GM18868 (cell line): ENCODE measurements around the gene PTPRCAP.

Experiments used
- ATAC-seq: cut with Tn5 transposase; IDR thresholded peaks from one replicate; pipeline ENCODE4 v1.9.1; 2021; ENCODE audit warnings: mild to moderate bottlenecking, moderate library complexity; ENCODE audit not compliant: unreplicated experiment

Gene PTPRCAP

DNA sequence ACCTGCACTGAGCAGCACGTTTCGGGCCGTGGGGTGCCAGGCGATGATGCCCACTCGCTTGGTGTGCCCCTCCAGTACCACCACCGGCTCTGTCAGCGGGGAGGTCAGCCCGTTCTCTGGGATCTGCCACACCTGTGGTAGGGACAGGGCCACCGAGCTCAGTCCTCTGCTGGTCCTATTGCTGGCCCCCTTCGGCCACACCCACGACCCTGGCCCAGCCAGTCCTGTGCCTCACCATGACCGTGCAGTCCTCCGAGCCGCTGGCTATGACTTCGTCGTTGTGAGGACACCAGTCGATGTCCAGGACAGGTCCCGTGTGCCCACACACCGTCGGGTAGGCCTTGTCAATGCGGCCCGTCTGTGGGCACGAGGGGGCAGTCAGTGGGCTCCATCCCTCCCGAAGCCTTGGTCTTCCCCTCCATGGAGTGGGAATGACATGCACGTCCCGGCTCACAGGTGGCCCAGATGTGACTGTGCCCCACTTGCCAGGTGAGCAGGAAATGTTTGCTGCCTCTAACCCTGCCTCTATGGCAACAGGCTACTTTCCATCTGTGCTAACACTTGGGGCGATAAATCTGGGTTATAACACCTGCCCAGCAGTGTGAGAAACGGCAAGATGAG lies 4.4 kb upstream of the PTPRCAP start:
- ATAC-seq, result no peak

DNA sequence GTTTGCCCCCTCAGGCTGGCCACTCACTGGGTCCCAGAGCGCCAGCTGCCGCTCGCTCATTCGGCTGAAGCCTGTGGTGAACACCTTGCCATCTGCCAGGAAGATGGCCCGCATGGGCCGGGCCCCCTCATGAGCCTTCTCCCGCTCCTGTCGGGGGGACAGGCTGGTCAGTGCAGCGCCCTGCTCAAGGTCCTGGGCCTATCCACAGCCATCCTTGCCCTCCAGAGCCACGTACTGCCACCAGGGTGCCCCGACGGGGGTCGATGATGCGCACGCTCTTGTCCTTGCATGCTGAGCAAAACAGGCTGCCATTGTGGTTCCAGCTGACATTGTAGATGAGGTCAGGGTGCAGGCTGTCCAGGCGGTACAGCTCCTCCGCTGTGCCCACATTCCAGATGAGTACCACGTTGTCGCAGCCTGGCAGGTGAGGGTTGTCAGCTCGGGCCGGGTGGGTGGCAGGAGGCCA lies 3.6 kb upstream of the PTPRCAP start:
- no peak for ATAC-seq

DNA sequence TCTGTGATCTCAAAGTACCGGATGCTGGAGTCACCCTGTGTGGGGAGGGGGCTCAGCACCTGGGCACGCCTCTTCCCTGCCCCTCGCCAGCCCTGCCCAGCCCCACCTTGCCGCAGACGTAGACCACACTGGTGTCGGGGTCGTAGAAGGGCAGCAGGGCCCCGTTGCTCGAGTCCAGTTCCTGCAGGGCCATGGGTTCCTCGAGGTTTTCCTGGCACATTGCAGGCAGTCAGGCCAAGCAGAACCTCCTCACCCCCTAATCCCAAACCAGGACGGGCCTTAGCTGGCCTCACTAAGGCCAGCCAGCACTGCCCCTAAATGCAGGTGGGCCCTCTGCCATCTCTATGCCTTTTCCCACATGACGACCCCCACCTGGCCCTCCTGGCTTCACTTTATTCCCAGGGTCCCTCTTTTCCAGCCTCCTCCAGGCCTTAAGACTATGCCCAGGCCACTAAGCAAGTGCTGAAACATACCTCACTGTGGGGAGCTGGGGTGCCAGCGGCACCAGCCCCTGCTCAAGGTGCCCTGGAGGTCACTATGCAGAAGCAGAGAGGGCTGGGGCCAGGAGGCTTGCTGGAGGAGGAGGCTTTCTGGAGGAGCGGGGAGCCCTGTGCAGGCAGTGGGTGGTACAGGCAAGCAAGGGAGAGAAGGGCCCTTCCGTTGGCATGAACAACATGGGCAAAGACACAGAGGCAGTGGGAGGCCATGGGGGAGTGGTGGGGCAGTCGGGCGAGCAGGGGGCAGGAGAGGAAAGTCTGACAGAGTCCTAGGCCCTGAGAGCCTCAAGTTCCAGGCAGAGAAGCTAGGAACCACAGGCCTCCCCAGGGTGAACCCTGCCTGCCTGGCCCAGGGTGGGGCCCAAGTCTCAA lies 3.0 kb upstream of the PTPRCAP start:
- ATAC-seq, result no peak

DNA sequence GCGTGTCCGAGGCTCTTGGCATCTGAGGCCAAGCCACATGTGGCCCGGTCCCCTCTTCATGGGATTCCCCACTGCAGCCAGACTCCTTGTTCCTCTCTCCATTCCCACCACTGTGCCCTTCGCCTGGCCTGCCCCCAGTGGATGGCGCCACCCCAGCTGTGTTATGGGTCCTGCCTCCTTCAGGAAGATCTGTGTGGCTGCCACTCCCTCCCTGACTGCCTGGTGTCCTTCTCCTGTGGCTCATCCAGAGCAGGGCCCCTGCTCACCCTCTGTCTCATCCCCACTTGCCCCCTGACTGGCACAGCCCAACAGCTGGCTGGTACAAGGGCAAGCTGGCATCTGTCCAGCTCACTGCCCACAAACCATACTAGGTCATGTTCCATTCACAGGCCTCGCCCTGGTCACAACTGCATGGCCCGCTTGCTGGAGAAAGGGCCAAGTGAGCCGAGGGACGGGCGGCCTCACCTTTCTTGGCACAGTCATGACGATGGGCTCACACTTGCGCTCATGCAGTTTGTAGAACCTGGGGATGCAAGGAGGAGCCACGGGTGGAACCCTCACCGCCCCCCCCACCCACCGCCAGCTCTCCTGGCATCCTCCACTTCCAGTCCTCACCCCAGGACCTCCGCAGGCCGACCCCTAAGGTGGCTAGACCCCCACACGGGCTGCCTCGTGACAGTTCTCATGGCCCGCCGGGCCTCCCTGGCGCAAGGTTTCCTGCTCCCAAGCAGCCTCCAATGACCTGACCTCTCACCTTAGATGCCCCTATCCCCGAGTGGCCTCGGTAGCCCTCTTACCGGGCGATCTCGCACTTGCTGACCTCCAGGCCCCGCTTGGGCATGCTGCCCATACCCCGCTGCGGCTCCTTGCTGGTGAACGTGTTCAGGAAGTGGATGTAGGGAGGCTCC lies 2.1 kb upstream of the PTPRCAP start:
- ATAC-seq, result no peak

DNA sequence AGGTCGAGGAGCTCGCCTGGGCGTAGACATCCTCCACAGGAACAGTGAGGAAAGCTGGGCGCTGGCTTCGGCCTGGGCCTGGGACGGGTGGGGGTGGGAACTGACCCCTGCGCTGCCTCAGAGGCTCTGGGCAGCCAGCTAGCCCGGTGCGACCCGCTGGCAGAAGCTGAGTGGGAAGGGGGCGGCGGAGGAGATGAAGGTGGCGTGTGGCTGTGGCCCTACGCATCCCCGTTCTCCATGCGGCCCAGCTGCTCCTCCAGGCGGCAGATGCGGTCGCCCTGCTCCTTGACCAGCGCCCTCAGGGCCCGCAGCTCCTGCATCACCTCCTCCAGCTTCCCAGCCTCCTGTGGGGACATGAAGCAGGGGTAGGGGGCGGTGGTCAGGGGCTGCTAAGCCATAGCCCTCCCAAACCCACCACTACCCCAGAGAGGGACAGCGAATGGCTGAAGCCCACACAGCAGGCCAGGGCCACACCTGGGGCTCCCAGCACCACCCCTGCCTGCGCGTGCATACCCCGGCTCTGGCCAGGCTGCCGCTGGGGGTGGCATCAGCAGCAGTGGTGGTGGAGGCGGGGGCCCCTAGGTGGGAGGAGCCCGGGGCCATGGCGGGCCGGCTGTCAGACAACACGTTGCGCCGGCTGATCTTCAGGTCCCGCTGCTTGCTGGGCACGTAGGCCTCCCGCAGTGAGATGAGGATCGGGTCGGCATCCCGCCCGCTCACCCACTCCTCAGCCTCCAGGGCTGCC lies 848 bp upstream of the PTPRCAP start:
- no peak for ATAC-seq

DNA sequence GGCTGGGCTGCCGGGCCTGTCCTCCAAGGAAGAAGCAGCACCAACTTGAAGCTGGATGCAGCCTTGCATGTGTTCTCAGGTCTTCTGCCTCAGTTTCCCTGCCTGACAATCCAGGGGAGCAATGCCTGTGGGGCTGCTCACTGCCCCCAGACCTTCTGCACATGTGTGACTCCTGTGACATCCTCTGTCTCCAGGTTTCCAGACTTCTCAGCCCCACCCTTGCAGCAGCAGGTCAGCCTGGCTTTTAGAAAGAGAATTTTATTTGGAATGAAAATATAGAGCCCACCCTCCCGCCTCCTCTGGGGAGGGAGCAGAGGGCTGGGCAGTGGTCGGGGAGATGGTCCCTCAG lies 301 bp upstream of the PTPRCAP start:
- ATAC-seq, result no peak

DNA sequence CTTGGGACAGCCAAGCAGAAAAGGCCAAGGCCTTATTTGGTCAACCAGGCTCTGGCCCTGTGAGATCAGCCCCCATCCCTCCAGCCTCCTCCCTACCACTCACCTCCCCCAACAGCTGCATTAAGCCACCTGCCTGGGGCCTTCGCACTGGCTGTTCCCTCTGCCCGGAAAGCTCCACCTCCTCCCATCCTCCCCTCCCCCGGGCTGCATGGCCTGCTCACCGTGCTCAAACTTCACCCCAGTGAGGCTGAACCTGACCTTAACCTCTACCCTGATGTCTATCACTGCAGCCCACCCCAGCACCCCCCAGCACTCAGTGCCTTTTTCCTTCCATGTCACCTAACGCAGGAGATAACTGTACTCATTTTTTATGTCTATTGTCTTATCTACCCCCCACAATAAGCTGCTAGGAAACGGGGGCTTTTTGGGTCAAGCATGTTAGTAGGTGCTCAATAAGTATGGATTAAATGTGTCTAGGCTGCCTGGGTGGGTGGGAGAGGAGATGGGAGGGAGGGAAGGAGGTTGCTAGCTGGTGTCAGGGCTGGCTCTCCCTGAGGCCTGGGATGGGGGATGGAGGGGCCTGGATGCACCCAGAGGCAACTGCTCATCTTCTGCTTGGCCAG lies 912 bp downstream of the PTPRCAP start:
- no peak for ATAC-seq

DNA sequence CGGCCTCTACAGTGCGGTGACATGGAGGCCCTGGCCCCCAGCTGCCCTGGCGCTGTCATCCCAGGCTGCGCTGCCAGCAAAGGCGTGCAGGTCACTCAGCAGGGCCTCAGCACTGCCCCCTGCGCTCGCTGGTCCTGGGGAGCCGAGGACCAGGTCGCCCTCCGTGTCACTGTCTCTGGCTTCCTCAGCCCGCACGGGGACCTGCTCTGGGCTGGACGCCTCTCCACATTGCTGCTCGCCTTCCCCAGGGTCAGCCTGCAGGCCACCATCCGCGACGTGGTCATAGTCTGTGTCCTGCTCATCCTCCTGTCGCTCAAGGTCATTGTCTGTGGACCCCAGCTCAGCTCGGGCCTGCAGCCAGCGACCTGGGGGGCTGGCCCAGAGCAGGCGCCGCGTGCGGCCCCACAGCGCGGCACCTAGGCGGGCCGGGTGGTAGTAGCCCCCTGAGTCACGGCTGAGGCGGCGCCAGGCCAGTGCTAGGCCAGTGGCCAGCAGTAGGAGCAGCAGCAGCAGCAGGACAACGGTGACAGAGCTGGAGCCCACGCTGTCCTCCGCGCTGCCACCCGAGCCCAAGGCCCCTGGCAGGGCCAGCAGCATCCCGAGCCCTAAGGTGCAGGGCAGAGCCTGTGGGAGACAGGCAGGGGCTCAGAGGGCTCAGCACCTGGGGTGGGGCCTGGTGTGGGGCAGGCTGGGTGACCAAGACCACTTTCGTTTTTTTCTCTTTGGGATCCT lies 1.6 kb downstream of the PTPRCAP start:
- ATAC-seq, result no peak

DNA sequence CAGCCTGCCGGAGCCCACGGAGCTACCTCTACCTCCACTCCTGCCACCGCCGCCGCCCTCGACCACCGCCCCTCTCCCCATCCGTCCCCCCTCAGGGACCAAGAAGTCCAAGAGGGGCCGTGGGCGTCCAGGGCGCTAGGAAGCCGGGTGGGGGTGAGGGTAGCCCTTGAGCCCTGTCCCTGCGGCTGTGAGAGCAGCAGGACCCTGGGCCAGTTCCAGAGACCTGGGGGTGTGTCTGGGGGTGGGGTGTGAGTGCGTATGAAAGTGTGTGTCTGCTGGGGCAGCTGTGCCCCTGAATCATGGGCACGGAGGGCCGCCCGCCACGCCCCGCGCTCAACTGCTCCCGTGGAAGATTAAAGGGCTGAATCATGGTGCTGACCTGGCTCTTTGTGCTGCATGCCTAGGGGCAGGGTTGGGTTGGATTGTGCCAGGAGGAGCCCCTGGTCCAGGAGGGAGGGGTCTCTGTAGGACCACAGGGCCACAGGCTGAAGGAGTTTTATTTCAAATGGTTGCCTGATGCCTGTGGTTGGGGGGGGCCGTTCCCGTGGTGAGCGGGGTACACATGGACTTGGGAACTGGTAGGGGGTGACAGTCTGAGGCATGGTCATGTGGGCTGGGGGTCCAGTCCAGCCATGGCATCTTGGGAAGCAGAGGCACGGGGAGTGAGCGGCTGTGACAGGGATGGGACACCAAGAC lies 2.3 kb downstream of the PTPRCAP start:
- ATAC-seq, result no peak

DNA sequence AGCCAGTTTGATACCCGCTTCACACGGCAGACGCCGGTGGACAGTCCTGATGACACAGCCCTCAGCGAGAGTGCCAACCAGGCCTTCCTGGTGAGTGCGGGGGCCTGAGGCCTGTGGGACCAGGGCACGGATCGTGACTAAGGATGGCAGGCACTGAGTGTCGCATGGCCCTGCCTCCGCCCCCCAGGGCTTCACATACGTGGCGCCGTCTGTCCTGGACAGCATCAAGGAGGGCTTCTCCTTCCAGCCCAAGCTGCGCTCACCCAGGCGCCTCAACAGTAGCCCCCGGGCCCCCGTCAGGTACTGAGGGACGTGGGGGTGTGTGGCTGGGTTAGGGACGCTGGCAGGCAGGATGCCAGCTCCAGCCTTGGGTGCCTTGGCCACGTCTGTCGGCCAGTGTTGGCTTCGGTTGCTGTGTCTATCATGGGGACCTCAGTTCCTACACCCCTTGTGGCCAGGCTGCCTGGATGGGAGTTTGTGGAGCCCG lies 3.0 kb downstream of the PTPRCAP start:
- ATAC-seq, result no peak

DNA sequence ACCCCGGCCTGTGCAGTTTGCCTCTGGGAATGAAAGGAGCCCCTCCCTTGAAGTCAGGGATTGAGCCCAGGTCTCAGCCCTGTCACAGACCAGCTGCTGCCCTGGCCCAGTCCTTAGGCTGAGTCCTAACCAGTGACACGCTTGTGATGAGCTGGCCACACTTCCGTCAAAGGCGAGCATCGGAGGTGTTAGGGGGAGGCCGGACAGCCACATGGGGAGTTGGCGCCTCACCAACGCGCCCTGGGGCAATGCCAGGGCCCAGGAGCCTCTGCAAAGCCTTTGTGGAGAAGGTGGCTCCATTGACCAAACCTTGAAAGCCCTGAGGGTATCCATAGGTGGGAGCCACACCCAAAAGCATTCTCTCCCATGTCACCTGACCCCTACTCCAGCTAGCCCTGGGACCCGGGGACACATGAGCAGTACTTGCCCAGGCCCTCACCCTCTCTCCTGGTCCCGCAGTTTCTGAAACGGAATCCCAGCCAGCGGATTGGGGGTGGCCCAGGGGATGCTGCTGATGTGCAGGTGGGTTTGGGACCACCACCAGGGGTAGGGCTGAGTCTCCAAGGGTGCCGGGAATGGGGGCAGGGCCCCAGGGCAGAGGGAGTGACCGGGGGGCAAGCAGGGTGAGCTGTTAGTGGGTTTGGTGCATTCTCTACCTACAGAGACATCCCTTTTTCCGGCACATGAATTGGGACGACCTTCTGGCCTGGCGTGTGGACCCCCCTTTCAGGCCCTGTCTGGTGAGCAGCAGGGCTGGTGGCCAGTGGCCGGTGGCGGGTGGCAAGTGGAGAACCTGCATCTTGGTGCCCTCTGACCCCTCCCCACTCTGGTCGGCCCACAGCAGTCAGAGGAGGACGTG lies 3.7 kb downstream of the PTPRCAP start:
- no peak for ATAC-seq

DNA sequence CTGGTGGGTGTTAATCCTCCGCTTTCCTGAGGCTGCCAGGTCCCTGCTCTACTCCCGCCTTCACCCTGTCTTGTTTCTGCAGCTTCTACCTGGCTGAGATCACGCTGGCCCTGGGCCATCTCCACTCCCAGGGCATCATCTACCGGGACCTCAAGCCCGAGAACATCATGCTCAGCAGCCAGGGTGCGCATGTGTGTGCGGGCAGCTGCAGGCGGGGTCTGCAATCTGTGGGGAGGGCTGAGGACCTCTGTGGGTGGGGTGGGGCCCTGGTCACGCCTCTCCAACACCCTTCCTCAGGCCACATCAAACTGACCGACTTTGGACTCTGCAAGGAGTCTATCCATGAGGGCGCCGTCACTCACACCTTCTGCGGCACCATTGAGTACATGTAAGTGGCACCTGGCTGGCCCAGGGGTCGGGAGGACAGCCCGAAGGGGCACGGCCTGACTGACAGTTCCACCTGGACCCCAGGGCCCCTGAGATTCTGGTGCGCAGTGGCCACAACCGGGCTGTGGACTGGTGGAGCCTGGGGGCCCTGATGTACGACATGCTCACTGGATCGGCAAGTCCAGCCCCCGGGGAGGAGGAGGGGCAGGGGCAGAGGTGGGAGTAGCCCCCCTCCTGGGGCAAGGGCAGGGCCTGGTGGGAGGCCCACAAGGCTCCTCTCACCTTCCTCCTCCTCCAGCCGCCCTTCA lies 4.7 kb downstream of the PTPRCAP start:
- no peak for ATAC-seq

DNA sequence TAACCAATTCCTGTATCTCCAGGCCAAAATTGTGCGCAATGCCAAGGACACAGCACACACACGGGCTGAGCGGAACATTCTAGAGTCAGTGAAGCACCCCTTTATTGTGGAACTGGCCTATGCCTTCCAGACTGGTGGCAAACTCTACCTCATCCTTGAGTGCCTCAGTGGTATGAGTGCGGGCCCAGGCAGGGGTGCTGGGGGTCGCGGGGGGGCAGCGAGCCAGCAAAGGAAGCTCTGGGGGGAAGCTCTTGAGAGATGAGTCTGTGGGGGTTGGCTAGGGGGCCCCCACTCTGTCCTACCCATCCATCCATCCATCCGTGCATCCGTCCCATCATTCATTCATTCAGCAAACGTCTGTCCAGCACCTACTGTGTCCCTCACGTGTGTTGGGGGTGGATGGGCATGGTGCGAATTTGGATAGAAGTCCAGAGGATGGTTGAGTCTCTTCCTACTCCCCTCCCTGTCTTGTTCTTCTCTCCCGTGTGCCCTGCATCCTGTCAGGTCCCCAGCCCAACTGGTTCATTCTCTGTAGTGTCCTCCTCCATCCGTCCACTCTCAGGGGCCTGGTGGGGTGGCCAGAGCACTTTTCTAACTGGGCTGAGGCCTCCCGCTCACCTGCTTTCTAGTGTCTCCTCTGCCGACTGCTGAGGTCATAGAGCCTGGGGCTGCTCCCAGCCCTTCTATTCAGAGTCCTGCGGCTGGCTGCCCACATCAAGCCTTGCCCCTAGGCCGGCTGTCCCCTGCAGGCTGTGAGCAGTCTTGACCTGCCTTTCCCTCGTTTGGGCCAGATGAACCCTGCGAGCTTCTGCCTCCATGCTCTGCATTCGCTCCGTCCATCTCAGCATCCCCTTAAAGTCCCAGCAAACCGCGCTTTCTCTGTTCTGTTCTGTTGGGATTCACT lies 5.9 kb downstream of the PTPRCAP start:
- no peak for ATAC-seq

DNA sequence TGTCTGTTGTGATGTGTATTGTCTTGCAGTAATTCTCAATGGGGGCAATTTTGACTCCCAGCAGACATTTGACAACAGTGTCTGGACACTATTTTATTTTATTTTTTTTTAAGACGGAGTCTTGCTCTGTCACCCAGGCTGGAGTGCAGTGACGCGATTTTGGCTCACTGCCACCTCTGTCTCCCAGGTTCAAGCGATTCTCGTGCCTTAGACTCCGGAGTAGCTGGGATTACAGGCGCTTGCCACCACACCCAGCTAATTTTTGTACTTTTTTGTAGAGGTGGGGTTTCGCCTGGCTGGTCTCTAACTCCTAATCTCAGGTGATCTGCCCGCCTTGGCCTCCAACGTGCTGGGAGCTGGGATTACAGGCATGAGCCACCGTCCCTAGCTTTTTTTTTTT lies 7.8 kb downstream of the PTPRCAP start:
- no peak for ATAC-seq

DNA sequence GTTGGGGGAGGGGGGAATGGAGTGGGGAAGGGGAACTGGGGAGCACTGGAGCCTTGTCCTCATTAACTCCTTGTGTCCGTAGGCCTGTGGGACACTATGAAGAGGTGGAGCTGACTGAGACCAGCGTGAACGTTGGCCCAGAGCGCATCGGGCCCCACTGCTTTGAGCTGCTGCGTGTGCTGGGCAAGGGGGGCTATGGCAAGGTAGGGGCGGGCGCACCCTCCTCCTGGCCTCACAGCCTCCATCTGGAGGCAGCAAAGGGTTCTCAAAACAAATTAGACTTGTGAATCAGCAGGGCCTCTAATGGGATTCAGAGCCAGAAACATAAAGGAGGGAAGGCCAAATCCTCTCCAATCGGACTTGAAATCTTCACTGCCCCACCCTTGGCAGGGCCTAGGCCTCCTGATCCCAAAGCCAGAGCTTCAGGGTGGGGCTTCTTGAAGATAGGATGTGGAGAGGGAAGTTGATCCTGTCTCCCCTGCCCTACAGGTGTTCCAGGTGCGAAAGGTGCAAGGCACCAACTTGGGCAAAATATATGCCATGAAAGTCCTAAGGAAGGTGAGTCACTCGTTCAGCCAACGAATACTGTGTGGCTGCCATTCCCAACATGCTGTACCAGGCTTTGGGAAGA lies 8.3 kb downstream of the PTPRCAP start:
- ATAC-seq, result no peak
